Left lobe of liver (tissue), 2 donors: Measurements from ENCODE around the gene ABI2. TPM values are rescaled to one million over a fixed set of nuclear protein-coding genes. Genes with fewer than 3 reads are reported as not detected.
A peak's percentile ranks its signal among the peaks of the same experiment; 100 is the strongest.

ENCODE experiments used
- ATAC-seq: fragments of 200-7000 bp; cut with Tn5 transposase; one replicate; pipeline ENCODE4 v1.9.1; 2020; ENCODE audit warnings: mild to moderate bottlenecking, moderate library complexity
- DNase-seq: peaks from one replicate; pipeline ENCODE4 v3.0.0-alpha.2; 2020; ENCODE audit warnings: low spot score
- total RNA-seq: library from RNA; stranded (reverse); gene quantifications from one replicate; pipeline ENCODE4 v1.2.1, GENCODE V29; 2021
- donor health status: DM: no; HTN: no; CAD: no; lungs with moderate emphysema.
- donor health status: DM: no; HTN: yes; CAD: no.

Gene ABI2
- total RNA-seq, 1 donor from 2014 or later = 7.2 TPM

- DNase-seq = no peak
- no peak for ATAC-seq
Measured at GRCh38 chr2:203469546-203469945, 141.4 kb downstream of the ABI2 start.

- peak; percentile 77 for ATAC-seq
- no peak for DNase-seq
Measured at GRCh38 chr2:203470371-203470770, 142.2 kb downstream of the ABI2 start.

- no peak for DNase-seq
- ATAC-seq = no peak
Measured at GRCh38 chr2:203471323-203471722, 143.1 kb downstream of the ABI2 start.

- no peak for DNase-seq
- no peak for ATAC-seq
Measured at GRCh38 chr2:203476881-203477280, 148.7 kb downstream of the ABI2 start.

- ATAC-seq (no peak), DNase-seq (no peak)
Measured at GRCh38 chr2:203480623-203481022, 152.4 kb downstream of the ABI2 start.

- ATAC-seq (peak; percentile 60), DNase-seq (no peak)
Measured at GRCh38 chr2:203484266-203485112, 156.3 kb downstream of the ABI2 start.

- no peak for DNase-seq
- peak; percentile 15 for ATAC-seq
Measured at GRCh38 chr2:203489531-203489930, 161.3 kb downstream of the ABI2 start.

GRCh38 chr2:203490391-203490790 lies 162.2 kb downstream of the ABI2 start:
- peak; percentile 47 for ATAC-seq
- no peak for DNase-seq

- ATAC-seq = no peak
Measured at GRCh38 chr2:203492965-203493364, 164.8 kb downstream of the ABI2 start.

More at GRCh38 chr2:203492965-203493364, 164.8 kb downstream of the ABI2 start:
- no peak for DNase-seq

Other genes with a start within 250 kb of the ABI2 start
- 19.1 TPM for gene CYP20A1, start 89.4 kb upstream of the ABI2 start, total RNA-seq
- 85.7 TPM for gene RAPH1, start 206.9 kb downstream of the ABI2 start, total RNA-seq